PC-9 (cell line): ENCODE results near the gene PAM.

Experiments used
- CTCF ChIP-seq: fragments of 200-600 bp; sonication (generic); conservative IDR thresholded peaks from 2 replicates; pipeline ENCODE4 v1.6.1; 2017; ENCODE audit warnings: mixed run types, antibody characterized with exemption, mild to moderate bottlenecking, moderate library complexity
- EZH2 ChIP-seq: fragments of 200-600 bp; sonication (generic); IDR thresholded peaks from 2 replicates; pipeline ENCODE4 v1.8.0; 2017; ENCODE audit warnings: antibody characterized with exemption, low read depth

- TF ChIP-seq CTCF (no peak), EZH2 (no peak)
Measured at GRCh38 chr5:102770803-102771202, 15.7 kb downstream of the PAM start.
